ENCODE results near the gene CHRM5.
A peak's percentile ranks its signal among the peaks of the same experiment; 100 is the strongest.
"Not testable (repeated sequence)": the region's sequence is repeated elsewhere in the genome, so short reads cannot be mapped to it uniquely, and the experiment has no call there.

The CHRM5 gene

GRCh38 chr15:34043391-34043790 lies 75.1 kb downstream of the CHRM5 start:
- DNase-seq, result no peak

GRCh38 chr15:34043813-34044212 lies 75.5 kb downstream of the CHRM5 start:
- no peak for DNase-seq

GRCh38 chr15:34046471-34047145 lies 78.3 kb downstream of the CHRM5 start:
- DNase-seq, result no peak

GRCh38 chr15:34047893-34048775 lies 79.8 kb downstream of the CHRM5 start:
- DNase-seq, result no peak

- no peak for DNase-seq
Observed at GRCh38 chr15:34049112-34049511, 80.8 kb downstream of the CHRM5 start.

- DNase-seq, result not testable (repeated sequence)
Observed at GRCh38 chr15:34050385-34050784, 82.1 kb downstream of the CHRM5 start.

- no peak for DNase-seq
Observed at GRCh38 chr15:34054081-34054707, 85.9 kb downstream of the CHRM5 start.

GRCh38 chr15:34055868-34056595 lies 87.7 kb downstream of the CHRM5 start:
- DNase-seq, result no peak

- no peak for DNase-seq
Observed at GRCh38 chr15:34056911-34057310, 88.6 kb downstream of the CHRM5 start.

- no peak for DNase-seq
Observed at GRCh38 chr15:34059476-34059875, 91.2 kb downstream of the CHRM5 start.

GRCh38 chr15:34059946-34060345 lies 91.6 kb downstream of the CHRM5 start:
- DNase-seq, result no peak

- no peak for DNase-seq
Observed at GRCh38 chr15:34064438-34064837, 96.1 kb downstream of the CHRM5 start.

GRCh38 chr15:34065261-34065660 lies 97.0 kb downstream of the CHRM5 start:
- no peak for DNase-seq

GRCh38 chr15:34065941-34066340 lies 97.6 kb downstream of the CHRM5 start:
- DNase-seq, result no peak

GRCh38 chr15:34070003-34070402 lies 101.7 kb downstream of the CHRM5 start:
- no peak for DNase-seq

- no peak for DNase-seq
Observed at GRCh38 chr15:34076785-34077184, 108.5 kb downstream of the CHRM5 start.

- no peak for DNase-seq
Observed at GRCh38 chr15:34078900-34079299, 110.6 kb downstream of the CHRM5 start.

- DNase-seq, result no peak
Observed at GRCh38 chr15:34079904-34080303, 111.6 kb downstream of the CHRM5 start.

- DNase-seq, result peak in 2 of 14 donors; percentile 2 to 20
Observed at GRCh38 chr15:34084086-34084485, 115.8 kb downstream of the CHRM5 start.

- no peak for DNase-seq
Observed at GRCh38 chr15:34085746-34086145, 117.4 kb downstream of the CHRM5 start.

- no peak for DNase-seq
Observed at GRCh38 chr15:34099914-34100313, 131.6 kb downstream of the CHRM5 start.

- peak; percentile 83 to 99 (median 98) for DNase-seq
Observed at GRCh38 chr15:34101366-34102174, 133.3 kb downstream of the CHRM5 start, which contains the start of the genes EMC7 and PGBD4. Gene EMC7 (minus strand): TSS chr15:34101862. CDS start chr15:34101839, 23 bp downstream. Gene PGBD4 (plus strand): TSS chr15:34102083. CDS start chr15:34102532, 449 bp downstream.

Measured in C1 segment of cervical spinal cord (tissue), 14 donors.